GM18502 (cell line): ENCODE results near the gene C12orf50.
"Not testable (repeated sequence)": the region's sequence is repeated elsewhere in the genome, so short reads cannot be mapped to it uniquely, and the experiment has no call there.

ENCODE experiments used
- ATAC-seq: cut with Tn5 transposase; IDR thresholded peaks from one replicate; pipeline ENCODE4 v1.9.1; 2021; ENCODE audit warnings: mild to moderate bottlenecking; ENCODE audit not compliant: unreplicated experiment, poor library complexity

The C12orf50 gene

GRCh38 chr12:87991483-87991882 lies 37.7 kb downstream of the C12orf50 start:
- peak; percentile 47 for ATAC-seq

DNA sequence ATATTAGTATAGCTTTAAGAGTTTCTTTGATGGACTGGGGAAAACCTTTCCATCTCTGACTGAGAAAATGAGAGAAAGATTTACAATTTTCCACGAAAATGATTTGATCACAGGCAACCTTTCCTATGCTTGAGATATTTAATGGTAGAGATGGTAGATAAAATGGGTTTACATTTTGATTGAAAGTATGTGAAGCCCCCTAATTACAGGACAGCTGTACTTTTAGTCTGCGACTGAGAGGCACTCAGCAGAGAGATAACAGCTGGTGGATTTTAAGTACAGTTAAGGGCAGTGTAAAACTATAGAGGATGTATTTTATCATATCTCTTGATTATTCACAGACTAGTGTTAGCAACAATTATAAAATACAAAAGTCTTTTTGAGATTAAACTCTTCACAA lies 40.7 kb downstream of the C12orf50 start:
- no peak for ATAC-seq

DNA sequence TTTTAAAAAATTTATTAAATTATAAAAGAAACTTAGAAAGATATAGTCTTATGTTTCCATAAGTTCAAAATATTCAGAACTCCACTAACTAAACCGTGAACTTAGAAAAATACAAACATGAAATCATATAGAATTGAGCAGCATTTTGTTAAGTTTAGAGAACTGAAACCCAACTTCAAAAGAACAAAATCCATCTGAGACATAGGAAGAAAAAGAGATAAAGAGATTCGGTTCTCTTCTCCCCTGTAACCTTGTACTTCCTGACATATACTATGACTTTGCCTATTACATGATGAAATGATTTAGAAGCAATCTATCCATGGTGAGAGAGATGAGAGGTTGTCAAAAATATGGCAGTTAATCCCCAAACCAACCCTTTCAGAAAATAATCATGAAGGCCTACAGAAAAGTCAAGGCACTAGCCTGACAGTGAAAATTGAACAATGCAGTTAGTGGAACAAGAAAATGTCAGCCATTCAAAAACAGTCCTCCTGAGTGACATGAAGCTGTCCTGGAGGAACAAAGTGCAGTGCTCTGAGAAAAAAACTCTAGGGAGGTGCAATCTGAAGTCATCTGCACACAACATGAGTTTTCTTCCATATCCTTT lies 44.0 kb downstream of the C12orf50 start:
- no peak for ATAC-seq

GRCh38 chr12:87982208-87982607 lies 47.0 kb downstream of the C12orf50 start:
- ATAC-seq = no peak

- no peak for ATAC-seq
Observed at GRCh38 chr12:87981495-87981894, 47.7 kb downstream of the C12orf50 start.

DNA sequence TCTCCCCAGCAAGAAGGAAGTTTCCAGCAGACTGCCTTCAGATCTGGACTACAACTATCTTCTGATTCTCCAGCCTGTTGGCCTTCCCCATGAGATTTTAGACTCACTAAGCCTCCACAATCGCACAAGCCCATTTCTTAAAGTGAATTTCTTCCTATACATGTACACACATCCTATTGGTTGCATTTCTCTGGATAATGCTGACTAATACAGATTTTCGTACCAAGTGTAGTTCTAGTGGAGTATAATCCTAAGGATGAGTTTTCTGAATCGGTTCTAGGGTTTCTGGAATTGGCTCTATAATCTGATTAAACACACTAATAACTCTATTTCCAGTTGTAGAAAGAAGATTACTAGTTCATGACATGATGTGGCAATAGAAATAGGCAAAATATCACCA lies 53.3 kb downstream of the C12orf50 start:
- no peak for ATAC-seq

DNA sequence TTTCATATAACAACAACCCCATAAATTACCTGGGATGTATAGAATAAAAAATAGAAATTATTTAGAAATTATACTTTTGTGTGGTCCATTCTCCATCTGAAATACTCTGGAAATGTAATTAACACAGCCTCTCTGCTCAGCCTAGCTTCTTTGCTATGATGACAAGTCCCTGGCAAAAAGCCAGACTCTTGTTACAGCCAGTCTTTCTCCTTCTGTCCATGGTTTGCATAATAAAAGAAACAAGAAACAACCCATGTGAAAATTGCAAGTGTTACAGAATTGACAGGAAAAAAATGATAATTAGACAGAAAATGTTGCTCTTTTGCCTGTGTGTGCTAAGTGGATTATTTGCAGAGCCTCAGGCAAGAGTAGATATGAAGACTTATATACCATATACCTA lies 61.3 kb downstream of the C12orf50 start:
- ATAC-seq = no peak

DNA sequence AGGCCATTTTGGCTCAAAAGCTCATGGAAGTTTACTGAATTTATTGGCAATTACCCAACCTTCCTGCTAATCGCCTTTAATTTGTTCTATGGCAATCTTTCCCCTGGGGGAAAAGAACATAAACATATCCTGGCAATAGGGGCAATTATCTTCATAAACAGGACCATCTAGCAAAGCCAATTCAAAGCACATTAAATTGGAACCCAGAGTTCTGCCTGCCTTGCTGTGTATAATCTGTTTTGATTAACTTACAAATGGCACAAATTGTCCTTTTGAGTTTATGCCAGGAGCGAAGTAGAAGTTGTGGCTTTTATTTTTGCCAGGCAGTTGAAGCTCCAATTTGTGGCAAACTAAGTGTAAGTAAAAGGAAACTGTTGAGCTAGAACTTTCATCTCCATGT lies 68.6 kb downstream of the C12orf50 start:
- no peak for ATAC-seq

GRCh38 chr12:87954028-87954427 lies 75.2 kb downstream of the C12orf50 start:
- ATAC-seq = not testable (repeated sequence)

DNA sequence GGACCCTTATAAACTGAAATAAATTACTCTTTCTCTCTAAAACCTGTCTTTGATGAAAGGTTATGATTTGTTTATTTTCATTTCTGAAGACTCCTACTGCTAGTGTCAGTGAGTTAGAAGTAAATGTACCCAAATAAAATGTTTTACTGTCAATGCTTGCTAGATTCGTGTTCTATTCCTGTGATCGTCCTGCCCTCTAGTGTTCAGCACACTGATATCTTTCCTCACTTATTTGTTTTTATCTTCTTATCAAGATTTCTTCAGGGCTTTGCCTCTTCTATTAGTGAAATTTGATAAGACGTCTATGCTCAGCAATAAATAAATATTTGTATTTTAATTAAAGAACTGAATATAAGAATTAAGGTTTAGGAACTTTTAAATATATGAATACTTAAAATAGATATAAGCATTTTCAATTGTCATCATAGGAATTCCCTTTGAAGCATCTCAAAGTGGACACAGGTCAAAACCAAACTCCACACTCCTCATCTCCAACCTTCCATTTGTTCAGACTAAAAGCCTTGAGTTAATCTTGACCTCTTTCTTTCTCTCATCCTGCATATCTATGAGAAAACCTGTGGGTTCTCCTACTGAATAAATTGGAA lies 75.8 kb downstream of the C12orf50 start:
- peak; percentile 55 for ATAC-seq

DNA sequence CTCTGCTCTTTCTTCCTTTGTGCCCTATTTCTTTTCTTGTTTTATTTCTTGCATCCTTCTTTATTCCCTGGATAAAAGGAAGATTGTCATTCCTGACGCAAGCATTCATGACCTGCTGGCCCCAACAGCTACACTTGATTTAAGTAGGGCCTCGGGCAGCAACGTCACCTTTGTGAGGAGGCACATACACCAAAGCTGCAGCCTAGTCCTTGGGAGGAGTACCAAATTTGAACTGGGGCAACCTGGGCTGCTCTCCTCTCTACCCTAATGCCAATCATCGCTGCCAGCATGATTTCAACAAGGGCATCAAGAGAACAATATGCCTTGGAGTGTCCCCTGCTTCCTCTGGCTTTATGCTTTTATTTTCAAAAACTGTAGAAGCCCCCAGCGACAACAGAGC lies 76.4 kb downstream of the C12orf50 start:
- peak; percentile 19 for ATAC-seq

DNA sequence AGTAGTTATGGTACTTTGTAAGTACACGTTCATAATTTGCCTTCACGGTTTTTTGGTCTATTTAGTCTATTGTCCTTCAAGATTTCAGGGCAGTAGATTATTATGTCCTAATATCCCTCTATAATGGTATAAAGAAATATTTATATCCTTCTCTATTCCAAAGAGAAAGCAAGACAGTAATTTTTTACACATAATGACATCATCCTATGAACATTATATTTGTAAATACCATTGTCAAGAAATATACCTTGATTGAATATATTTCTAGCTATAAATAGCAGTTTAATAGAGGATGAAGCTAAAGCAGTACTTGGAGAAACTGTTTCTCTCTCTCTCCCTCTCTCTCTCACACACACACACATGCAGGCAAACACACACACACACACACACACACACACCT lies 77.0 kb downstream of the C12orf50 start:
- ATAC-seq = no peak

- ATAC-seq = no peak
Observed at GRCh38 chr12:87943762-87944161, 85.4 kb downstream of the C12orf50 start.

GRCh38 chr12:87943023-87943422 lies 86.2 kb downstream of the C12orf50 start:
- no peak for ATAC-seq

- ATAC-seq = no peak
Observed at GRCh38 chr12:87939182-87939581, 90.0 kb downstream of the C12orf50 start.

GRCh38 chr12:87935216-87935615 lies 94.0 kb downstream of the C12orf50 start:
- no peak for ATAC-seq

- ATAC-seq = no peak
Observed at GRCh38 chr12:87933991-87934390, 95.2 kb downstream of the C12orf50 start.

DNA sequence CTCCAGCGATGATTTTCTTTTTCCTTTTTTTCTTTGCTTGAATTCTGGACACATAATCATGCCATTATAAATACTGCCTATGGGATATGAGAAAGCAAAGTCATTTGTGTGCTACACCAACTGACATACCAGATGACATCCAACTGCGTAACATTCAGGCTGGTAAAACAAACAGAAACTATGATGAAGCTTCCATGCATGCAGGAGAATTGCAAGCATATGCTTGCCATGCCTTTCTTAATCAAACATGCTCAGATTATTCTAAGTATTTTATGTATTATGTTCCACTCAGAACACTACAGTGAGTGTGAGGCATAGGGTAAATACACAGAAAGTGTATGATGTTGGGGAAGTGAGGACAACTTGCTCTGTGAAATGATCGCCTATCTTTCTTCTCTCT lies 97.4 kb downstream of the C12orf50 start:
- ATAC-seq = no peak

DNA sequence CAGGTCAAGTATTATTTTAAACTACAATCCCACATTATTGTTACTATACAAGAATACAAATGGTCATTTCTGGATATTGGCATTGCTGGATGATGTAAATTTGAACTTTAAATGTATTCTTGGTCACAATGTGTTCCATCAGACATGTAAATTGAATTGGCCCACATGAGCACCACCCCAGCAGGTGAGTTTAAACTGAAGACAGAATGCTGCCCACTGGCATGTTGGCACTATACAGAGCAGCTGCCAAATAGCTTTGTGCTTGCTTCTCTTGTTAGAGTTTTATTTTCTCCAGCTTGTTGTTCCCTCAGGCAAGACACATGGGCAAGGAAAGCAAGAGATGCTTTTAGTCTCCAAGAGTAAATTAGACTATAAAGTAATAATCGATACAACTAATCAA lies 98.6 kb downstream of the C12orf50 start:
- no peak for ATAC-seq
